Uterus (tissue), 2 donors: ENCODE results near the gene CLRN2.

Source experiments
- POLR2A ChIP-seq, 2 donors: fragments of 450-650 bp; IDR thresholded peaks; one replicate each; pipeline ENCODE4 v1.6.1; 2016; ENCODE audit warnings: antibody characterized with exemption in 2 of 2, mild to moderate bottlenecking in 1 of 2, moderate library complexity in 1 of 2
- TF ChIP-seq, protein P1 (sequence below), 4 experiments: fragments of 200-600 bp in 2 of 4; fragments of 450-650 bp in 2 of 4; sonication (generic) in 2 of 4; IDR thresholded peaks; one replicate each; pipeline ENCODE4 v1.5.1; 2016 to 2019; ENCODE audit warnings: antibody characterized with exemption in 4 of 4, mild to moderate bottlenecking in 2 of 4, moderate library complexity in 1 of 4

DNA sequence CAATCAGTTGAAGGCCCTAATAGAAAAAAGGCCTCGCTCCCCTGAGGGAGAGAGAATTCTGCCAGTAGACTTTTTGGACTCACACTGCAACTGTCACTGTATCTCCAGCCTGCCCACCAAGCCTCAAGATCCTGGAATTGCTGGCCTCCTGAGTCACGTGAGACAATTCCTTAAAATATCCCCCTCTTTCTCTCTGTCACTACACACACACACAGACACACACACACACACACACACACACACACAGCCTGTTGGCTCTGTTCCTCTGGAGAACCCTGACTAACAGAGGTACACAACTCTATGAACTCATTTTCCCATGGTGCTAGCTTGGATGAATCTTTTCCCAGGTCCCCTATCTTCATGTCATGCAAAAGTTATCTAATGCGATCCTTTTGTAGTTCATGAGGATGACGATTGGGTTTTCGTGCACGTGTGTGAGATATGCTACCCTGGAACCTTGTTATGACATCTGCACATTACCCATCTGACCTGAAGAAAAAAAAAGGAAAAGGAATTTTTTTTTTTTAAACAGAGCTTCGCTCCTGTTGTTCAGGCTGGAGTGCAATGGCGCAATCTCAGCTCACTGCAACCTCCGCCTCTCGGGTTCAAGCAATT is 13.7 kb downstream of the CLRN2 start:
- TF ChIP-seq POLR2A (IDR thresholded peaks at IDR 0.05) = no peak
- TF ChIP-seq, protein P1, sequence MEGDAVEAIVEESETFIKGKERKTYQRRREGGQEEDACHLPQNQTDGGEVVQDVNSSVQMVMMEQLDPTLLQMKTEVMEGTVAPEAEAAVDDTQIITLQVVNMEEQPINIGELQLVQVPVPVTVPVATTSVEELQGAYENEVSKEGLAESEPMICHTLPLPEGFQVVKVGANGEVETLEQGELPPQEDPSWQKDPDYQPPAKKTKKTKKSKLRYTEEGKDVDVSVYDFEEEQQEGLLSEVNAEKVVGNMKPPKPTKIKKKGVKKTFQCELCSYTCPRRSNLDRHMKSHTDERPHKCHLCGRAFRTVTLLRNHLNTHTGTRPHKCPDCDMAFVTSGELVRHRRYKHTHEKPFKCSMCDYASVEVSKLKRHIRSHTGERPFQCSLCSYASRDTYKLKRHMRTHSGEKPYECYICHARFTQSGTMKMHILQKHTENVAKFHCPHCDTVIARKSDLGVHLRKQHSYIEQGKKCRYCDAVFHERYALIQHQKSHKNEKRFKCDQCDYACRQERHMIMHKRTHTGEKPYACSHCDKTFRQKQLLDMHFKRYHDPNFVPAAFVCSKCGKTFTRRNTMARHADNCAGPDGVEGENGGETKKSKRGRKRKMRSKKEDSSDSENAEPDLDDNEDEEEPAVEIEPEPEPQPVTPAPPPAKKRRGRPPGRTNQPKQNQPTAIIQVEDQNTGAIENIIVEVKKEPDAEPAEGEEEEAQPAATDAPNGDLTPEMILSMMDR (IDR thresholded peaks at IDR 0.05) = no peak
